ENCODE measurements around the gene NELFCD.

- no peak for TF ChIP-seq CTCF (IDR thresholded peaks at IDR 0.05)
- no peak for TF ChIP-seq POLR2A (IDR thresholded peaks at IDR 0.05)
These were observed 62.0 kb downstream of the NELFCD start for GRCh38 chr20:59042796-59043631.

Data from transverse colon (tissue), 3 donors.